BJ (cell line): ENCODE measurements around the gene GORASP1. TPM values are rescaled to one million over a fixed set of nuclear protein-coding genes. Genes with fewer than 3 reads are reported as not detected.

ENCODE experiments used
- CTCF ChIA-PET: fragments of 350-600 bp; formaldehyde crosslinking; extraction: SDS; loops from one replicate; lab custom pipeline; 2021; ENCODE audit warnings: antibody characterized with exemption, inconsistent platforms; lab: Yijun Ruan, JAX
- POLR2A ChIA-PET: fragments of 300-600 bp; sonication (Branson Sonifier 250); formaldehyde crosslinking; extraction: SDS; loops from one replicate; lab custom pipeline; 2021; ENCODE audit warnings: antibody characterized with exemption; lab: Charles Lee
- DNase-seq: peaks from one replicate; pipeline ENCODE4 v3.0.0-alpha.2; 2011; ENCODE audit warnings: low read depth
- H3K27me3 ChIP-seq: 2 replicates; pipeline ENCODE4 v1.6.0; 2011; ENCODE audit warnings: low read length; ENCODE audit not compliant: control insufficient read depth, insufficient read depth
- H3K36me3 ChIP-seq: 2 replicates; pipeline ENCODE4 v1.5.1; 2011; ENCODE audit warnings: low read length; ENCODE audit not compliant: control insufficient read depth, insufficient read depth
- H3K4me3 ChIP-seq: 2 replicates; pipeline ENCODE4 v1.5.1; 2011; ENCODE audit warnings: low read depth, mild to moderate bottlenecking, control low read depth, low read length
- CTCF ChIP-seq: IDR thresholded peaks from 2 replicates; pipeline ENCODE4 v1.5.1; 2011; ENCODE audit warnings: low read depth, mild to moderate bottlenecking, control low read depth, inconsistent platforms, low read length, moderate library complexity; ENCODE audit not compliant: insufficient read depth
- polyA plus RNA-seq: library from polyadenylated mRNA; depleted of rRNA; stranded (reverse); fragments of >200 nt; gene quantifications from 2 replicates; pipeline ENCODE4 v1.2.3, GENCODE V29; 2011

GORASP1 gene
- polyA plus RNA-seq, 1 experiment: 87.0 TPM

- Histone ChIP-seq H3K36me3 (no peaks in the 10 kb centered on the region), H3K4me3 (no peak overlapping the region), H3K27me3 (no peaks in the 10 kb centered on the region)
- no peak for DNase-seq
- POLR2A ChIA-PET: no interaction called here
- CTCF ChIA-PET: interaction anchor here (0.5 to 11.2 kb wide), 5 partner anchors 15 to 160 kb away, joined by 3 to 300 read pairs (median 66); partner anchors contain the start of gene XIRP1
- TF ChIP-seq CTCF: no peak
Measured at GRCh38 chr3:39130693-39131265, 23.4 kb upstream of the GORASP1 start.

GRCh38 chr3:39130026-39130425 is 22.6 kb upstream of the GORASP1 start:
- ChIA-PET CTCF (interaction anchor here (1.3 to 11.2 kb wide), 5 partner anchors 16 to 161 kb away, joined by 3 to 300 read pairs (median 66); partner anchors contain the start of gene XIRP1), POLR2A (no interaction called here)
- no peak for DNase-seq
- no peak overlapping the region for H3K4me3 ChIP-seq
- no peak for TF ChIP-seq CTCF
- H3K36me3 ChIP-seq: no peaks in the 10 kb centered on the region
- H3K27me3 ChIP-seq: no peaks in the 10 kb centered on the region

GRCh38 chr3:39128951-39129350 is 21.5 kb upstream of the GORASP1 start:
- no peak for DNase-seq
- TF ChIP-seq CTCF: no peak
- Histone ChIP-seq H3K4me3 (no peak overlapping the region), H3K27me3 (no peaks in the 10 kb centered on the region), H3K36me3 (no peaks in the 10 kb centered on the region)
- ChIA-PET POLR2A (no interaction called here), CTCF (interaction anchor here (1.3 to 11.2 kb wide), 5 partner anchors 13 to 162 kb away, joined by 3 to 300 read pairs (median 66); partner anchors contain the start of gene XIRP1)

DNA sequence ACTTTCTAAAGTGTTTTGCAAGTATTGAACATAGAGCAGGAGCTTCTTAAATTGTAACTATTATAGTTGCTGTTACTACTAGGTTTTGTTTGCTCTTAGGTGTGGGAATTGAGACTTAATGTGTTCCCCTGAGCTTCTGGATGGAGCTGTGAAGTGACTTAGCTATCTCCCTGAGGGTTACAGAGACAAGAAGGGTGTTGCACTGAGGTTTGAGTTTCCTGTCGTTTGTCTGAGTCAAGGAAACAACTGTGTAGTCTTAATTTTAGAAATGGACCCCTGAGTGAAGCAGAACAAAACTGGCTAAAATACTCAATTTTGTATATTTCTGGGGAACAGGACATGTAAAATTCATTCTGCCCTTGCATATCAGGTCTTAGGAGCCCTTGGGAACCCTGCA is 20.5 kb upstream of the GORASP1 start:
- TF ChIP-seq CTCF: no peak
- ChIA-PET POLR2A (no interaction called here), CTCF (interaction anchor here (0.6 to 11.2 kb wide), 11 partner anchors 9 to 163 kb away, joined by 3 to 300 read pairs (median 19); partner anchors contain the start of genes GORASP1, TTC21A and XIRP1)
- DNase-seq: no peak
- H3K4me3 ChIP-seq: no peak overlapping the region
- no peaks in the 10 kb centered on the region for H3K27me3 ChIP-seq
- no peaks in the 10 kb centered on the region for H3K36me3 ChIP-seq

DNA sequence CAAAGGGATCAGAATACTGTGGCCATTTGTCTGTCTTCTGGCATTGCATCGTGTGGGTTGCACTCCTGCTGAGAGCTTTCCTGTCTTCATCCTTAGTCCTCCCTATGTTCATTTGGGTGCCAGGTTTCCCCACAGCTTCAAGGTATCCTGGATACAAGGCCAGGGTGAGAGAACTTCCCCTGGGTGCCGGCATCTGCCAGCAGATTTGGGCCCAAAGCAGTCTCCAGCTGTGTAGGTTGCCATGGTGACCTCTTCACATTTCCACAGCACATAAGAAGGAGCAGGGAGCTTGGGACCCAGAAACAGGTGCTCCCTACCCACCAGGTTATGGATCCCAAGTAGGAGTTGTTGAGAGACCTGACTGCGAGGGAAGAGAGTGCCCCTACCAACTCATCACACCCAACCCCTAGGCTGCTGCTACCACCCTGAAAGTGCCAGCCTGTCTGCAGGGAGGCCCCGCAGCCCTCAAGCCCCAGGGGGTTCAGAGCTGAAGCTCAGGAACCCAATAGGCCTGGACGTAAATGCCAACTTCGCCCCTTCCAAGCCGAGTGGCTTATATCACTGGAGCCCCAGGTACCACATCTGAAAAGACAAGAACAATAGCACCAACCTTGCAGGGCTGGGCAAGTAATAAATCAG is 20.0 kb upstream of the GORASP1 start:
- POLR2A ChIA-PET: no interaction called here
- no peak overlapping the region for H3K4me3 ChIP-seq
- no peak for TF ChIP-seq CTCF
- CTCF ChIA-PET: interaction anchor here (0.6 to 11.2 kb wide), 23 partner anchors 10 to 164 kb away, joined by 3 to 300 read pairs (median 5); partner anchors contain the start of genes GORASP1, TTC21A and XIRP1
- no peaks in the 10 kb centered on the region for H3K36me3 ChIP-seq
- no peaks in the 10 kb centered on the region for H3K27me3 ChIP-seq
- no peak for DNase-seq
